Ascending aorta (tissue), 2 donors: ENCODE results near the gene SNAPIN. TPM values are rescaled to one million over a fixed set of nuclear protein-coding genes. Genes with fewer than 3 reads are reported as not detected.
A peak's percentile ranks its signal among the peaks of the same experiment; 100 is the strongest.

Experiments used
- DNase-seq, 2 donors: peaks; one replicate each; pipeline ENCODE4 v3.0.0-alpha.2; 2019; ENCODE audit warnings: low spot score in 2 of 2
- H3K27ac ChIP-seq, 2 donors: fragments of 200-600 bp; sonication (generic); one replicate each; pipeline ENCODE4 v1.5.1; 2016 to 2017; ENCODE audit warnings: mild to moderate bottlenecking in 1 of 2
- H3K27me3 ChIP-seq: fragments of 200-600 bp; sonication (generic); one replicate; pipeline ENCODE4 v1.5.1; 2017
- H3K36me3 ChIP-seq, 2 donors: fragments of 200-600 bp; sonication (generic); one replicate each; pipeline ENCODE4 v1.5.1; 2016
- H3K4me1 ChIP-seq, 2 donors: fragments of 200-600 bp; sonication (generic); one replicate each; pipeline ENCODE4 v1.5.1; 2016 to 2017; ENCODE audit warnings: mild to moderate bottlenecking in 1 of 2
- H3K4me3 ChIP-seq, 2 donors: fragments of 200-600 bp; sonication (generic); one replicate each; pipeline ENCODE4 v1.5.1; 2016 to 2017; ENCODE audit warnings: mild to moderate bottlenecking in 1 of 2
- H3K9me3 ChIP-seq, 2 donors: fragments of 200-600 bp; sonication (generic); one replicate each; pipeline ENCODE4 v1.5.1; 2016
- intact Hi-C: fragments of 100-400 bp; cut with DNase I; formaldehyde crosslinking; loops from one replicate; pipeline ENCODE4 v1.15.1; 2023
- total RNA-seq: library from RNA; depleted of rRNA; stranded (reverse); fragments of >200 nt; gene quantifications from one replicate; pipeline ENCODE4 v1.1.0, GENCODE V29; 2016
- TF ChIP-seq, protein P1 (sequence below), 3 experiments: fragments of 200-600 bp in 2 of 3; fragments of 450-650 bp in 1 of 3; sonication (generic) in 2 of 3; IDR thresholded peaks; one replicate each; pipeline ENCODE4 v1.5.1; 2016 to 2019; ENCODE audit warnings: antibody characterized with exemption in 3 of 3, mild to moderate bottlenecking in 1 of 3, moderate library complexity in 1 of 3

Gene SNAPIN
- total RNA-seq, 1 donor from 2014 or later: 61.0 TPM

DNA sequence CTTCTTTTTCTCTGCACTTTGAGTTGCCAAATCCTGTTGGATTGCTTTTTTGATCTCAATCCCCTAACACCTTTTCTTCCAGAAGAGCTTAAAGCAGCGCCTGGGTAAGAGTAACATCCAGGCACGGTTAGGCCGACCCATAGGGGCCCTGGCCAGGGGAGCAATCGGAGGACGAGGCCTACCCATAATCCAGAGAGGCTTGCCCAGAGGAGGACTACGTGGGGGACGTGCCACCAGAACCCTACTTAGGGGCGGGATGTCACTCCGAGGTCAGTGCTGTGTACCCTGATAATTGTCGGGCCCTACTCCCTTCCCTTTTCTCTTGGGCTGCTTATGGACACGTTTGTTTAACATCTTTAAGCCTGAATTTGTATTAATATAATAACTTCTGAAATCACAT, 16.3 kb upstream of the SNAPIN start:
- H3K4me3 ChIP-seq: no peak overlapping the region
- TF ChIP-seq, protein P1, sequence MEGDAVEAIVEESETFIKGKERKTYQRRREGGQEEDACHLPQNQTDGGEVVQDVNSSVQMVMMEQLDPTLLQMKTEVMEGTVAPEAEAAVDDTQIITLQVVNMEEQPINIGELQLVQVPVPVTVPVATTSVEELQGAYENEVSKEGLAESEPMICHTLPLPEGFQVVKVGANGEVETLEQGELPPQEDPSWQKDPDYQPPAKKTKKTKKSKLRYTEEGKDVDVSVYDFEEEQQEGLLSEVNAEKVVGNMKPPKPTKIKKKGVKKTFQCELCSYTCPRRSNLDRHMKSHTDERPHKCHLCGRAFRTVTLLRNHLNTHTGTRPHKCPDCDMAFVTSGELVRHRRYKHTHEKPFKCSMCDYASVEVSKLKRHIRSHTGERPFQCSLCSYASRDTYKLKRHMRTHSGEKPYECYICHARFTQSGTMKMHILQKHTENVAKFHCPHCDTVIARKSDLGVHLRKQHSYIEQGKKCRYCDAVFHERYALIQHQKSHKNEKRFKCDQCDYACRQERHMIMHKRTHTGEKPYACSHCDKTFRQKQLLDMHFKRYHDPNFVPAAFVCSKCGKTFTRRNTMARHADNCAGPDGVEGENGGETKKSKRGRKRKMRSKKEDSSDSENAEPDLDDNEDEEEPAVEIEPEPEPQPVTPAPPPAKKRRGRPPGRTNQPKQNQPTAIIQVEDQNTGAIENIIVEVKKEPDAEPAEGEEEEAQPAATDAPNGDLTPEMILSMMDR (IDR thresholded peaks at IDR 0.05): no peak
- peaks cover 0 to 3% of the 10 kb centered on the region in 2 donors for H3K4me1 ChIP-seq
- intact Hi-C loops: no loop called here
- H3K9me3 ChIP-seq: no peaks in the 10 kb centered on the region
- DNase-seq: no peak
- no peak overlapping the region for H3K27ac ChIP-seq
- H3K27me3 ChIP-seq: no peaks in the 10 kb centered on the region
- H3K36me3 ChIP-seq: peaks cover 70 to 98% of the 10 kb centered on the region in 2 donors

DNA sequence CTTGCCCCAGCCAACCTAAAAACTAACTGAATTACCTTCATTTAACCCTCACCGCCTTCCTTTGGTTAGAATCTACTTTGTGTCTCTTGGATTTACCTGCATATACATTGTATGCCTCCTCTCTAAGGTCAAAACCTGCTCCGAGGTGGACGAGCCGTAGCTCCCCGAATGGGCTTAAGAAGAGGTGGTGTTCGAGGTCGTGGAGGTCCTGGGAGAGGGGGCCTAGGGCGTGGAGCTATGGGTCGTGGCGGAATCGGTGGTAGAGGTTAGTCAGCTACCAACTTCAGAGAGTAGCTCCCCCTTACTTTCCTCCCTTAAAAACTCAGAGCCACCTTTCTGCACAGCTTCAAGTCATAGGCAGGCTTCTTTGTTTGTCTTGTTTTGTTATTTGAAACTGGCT, 15.4 kb upstream of the SNAPIN start:
- Histone ChIP-seq H3K36me3 (peaks cover 69 to 88% of the 10 kb centered on the region in 2 donors), H3K9me3 (no peaks in the 10 kb centered on the region), H3K27me3 (no peaks in the 10 kb centered on the region), H3K27ac (no peak overlapping the region), H3K4me1 (peaks cover 0 to 3% of the 10 kb centered on the region in 2 donors), H3K4me3 (no peak overlapping the region)
- TF ChIP-seq, protein P1 (IDR thresholded peaks at IDR 0.05): no peak
- no peak for DNase-seq
- intact Hi-C loops: no loop called here

DNA sequence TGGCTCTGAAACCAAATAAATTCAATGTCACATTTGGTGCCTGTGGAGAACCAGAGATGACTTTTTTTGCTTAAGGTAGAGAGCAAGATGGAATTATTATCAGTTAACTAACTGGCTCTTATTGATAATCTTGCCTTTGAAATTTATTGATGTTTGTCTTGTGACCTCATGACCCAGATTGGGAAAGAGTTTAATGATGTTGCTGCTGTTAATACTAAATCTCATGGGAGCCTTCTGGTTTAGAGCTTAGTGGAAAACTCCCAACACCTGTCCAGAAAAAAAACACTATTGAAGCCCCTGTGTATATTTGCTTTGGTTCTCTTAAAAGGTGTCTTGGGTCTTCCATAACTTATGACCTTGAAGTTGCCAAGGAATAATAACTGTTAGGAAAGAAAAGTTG, 14.7 kb upstream of the SNAPIN start:
- H3K27me3 ChIP-seq: no peaks in the 10 kb centered on the region
- no peak overlapping the region for H3K4me3 ChIP-seq
- TF ChIP-seq, protein P1 (IDR thresholded peaks at IDR 0.05): no peak
- intact Hi-C loops: no loop called here
- peaks cover 0 to 3% of the 10 kb centered on the region in 2 donors for H3K4me1 ChIP-seq
- peaks cover 61 to 81% of the 10 kb centered on the region in 2 donors for H3K36me3 ChIP-seq
- no peak for DNase-seq
- no peaks in the 10 kb centered on the region for H3K9me3 ChIP-seq
- H3K27ac ChIP-seq: peak overlapping the region; percentile 14 to 15

DNA sequence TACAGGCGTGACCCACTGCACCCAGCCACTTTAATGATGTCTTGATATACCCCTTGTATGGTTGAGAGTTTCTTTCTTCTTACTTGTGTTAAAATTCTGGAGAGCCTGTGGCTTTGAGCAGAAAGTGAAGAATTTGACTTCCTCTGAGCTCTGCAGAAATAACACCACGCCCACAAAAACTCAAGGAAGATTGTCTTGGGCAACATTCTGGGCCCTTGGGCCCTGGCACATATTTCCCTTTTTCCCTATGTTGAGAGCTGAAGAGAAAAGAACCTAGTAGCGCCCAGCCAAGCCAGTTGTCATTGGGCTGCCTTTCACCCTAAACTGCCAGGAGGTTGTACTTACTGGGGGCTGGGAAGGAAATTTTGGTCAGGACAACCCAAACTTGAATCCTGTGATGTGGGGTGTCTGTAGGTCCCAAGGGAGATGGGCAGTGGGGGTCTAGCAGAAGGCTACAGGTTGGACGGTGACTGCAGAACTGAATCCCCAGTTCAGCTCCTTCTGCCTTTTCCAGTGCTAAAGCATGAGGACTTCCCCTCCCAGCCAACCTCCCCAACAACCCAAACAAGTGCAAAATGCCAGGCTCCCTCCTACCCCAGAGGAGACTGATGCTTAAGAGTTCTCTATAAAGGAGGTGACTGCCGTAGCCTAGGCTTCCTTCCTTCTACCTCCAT, 11.7 kb upstream of the SNAPIN start:
- no peaks in the 10 kb centered on the region for H3K9me3 ChIP-seq
- no peaks in the 10 kb centered on the region for H3K27me3 ChIP-seq
- no peak for DNase-seq
- TF ChIP-seq, protein P1 (IDR thresholded peaks at IDR 0.05): no peak
- H3K4me3 ChIP-seq: no peak overlapping the region
- H3K27ac ChIP-seq: no peak overlapping the region
- intact Hi-C loops: no loop called here
- H3K4me1 ChIP-seq: peaks cover 5 to 10% of the 10 kb centered on the region in 2 donors
- peaks cover 36 to 51% of the 10 kb centered on the region in 2 donors for H3K36me3 ChIP-seq

DNA sequence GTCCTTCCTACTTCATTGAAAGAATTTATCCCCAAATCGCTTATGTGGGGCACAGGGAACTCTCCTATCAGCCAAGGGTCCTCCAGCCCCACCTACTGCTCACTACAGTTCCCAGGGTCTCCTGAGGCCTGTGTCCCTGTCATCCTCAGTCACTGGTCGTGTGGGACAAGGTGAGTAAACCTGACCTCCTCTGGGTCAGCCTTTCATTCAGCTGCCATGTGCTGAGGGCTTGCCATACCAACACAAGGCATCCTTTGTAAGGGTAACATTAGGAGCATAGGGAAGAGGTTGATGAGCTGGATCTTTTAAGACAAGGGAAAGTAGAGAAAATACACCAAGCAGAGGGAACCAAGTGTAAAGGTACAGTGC, 11.2 kb upstream of the SNAPIN start:
- intact Hi-C loops: no loop called here
- TF ChIP-seq, protein P1 (IDR thresholded peaks at IDR 0.05): no peak
- DNase-seq: no peak
- Histone ChIP-seq H3K36me3 (peaks cover 32 to 46% of the 10 kb centered on the region in 2 donors), H3K4me1 (peaks cover 5 to 10% of the 10 kb centered on the region in 2 donors), H3K27ac (no peak overlapping the region), H3K4me3 (no peak overlapping the region), H3K9me3 (no peaks in the 10 kb centered on the region), H3K27me3 (no peaks in the 10 kb centered on the region)
